Neural cell (in vitro differentiated cells): ENCODE measurements around the gene TSPAN14. TPM values are rescaled to one million over a fixed set of nuclear protein-coding genes. Genes with fewer than 3 reads are reported as not detected.

Source experiments
- H2AFZ ChIP-seq: fragments of 200-600, 300-800 bp; sonication (generic), shearing (Covaris generic); 2 replicates; pipeline ENCODE4 v1.6.0; 2014; ENCODE audit warnings: low read depth, mild to moderate bottlenecking, antibody characterized with exemption, low read length, moderate library complexity
- H3F3A ChIP-seq: fragments of 200-600 bp; shearing (Covaris generic); 2 replicates; pipeline ENCODE4 v1.6.1; 2016; ENCODE audit warnings: mild to moderate bottlenecking, moderate library complexity, mixed read lengths, antibody characterized with exemption, low read length; ENCODE audit not compliant: insufficient read depth, poor library complexity, severe bottlenecking
- H3K27ac ChIP-seq: fragments of 200-600, 300-800 bp; sonication (generic), shearing (Covaris generic); 2 replicates; pipeline ENCODE4 v1.5.1; 2014; ENCODE audit warnings: mild to moderate bottlenecking, low read length, moderate library complexity
- H3K27me3 ChIP-seq: fragments of 300-800, 200-600 bp; sonication (generic), shearing (Covaris generic); 2 replicates; pipeline ENCODE4 v1.6.0; 2014; ENCODE audit warnings: mild to moderate bottlenecking, low read depth, low read length, moderate library complexity; ENCODE audit not compliant: insufficient read depth
- H3K36me3 ChIP-seq: fragments of 300-800, 200-600 bp; sonication (generic), shearing (Covaris generic); 2 replicates; pipeline ENCODE4 v1.5.1; 2014; ENCODE audit warnings: mild to moderate bottlenecking, antibody characterized with exemption, low read length, moderate library complexity; ENCODE audit not compliant: insufficient read depth
- H3K4me2 ChIP-seq: fragments of 300-800, 200-600 bp; sonication (generic), shearing (Covaris generic); 2 replicates; pipeline ENCODE4 v1.6.0; 2014; ENCODE audit warnings: mild to moderate bottlenecking, low read length
- H3K4me3 ChIP-seq: fragments of 300-800, 200-600 bp; sonication (generic), shearing (Covaris generic); 2 replicates; pipeline ENCODE4 v1.5.1; 2014; ENCODE audit warnings: mild to moderate bottlenecking, low read length, moderate library complexity
- H3K79me2 ChIP-seq: fragments of 200-600 bp; shearing (Covaris generic); replicated peaks from 2 replicates; pipeline ENCODE4 v1.6.0; 2014; ENCODE audit warnings: mild to moderate bottlenecking, low read length, moderate library complexity; ENCODE audit not compliant: insufficient read depth
- H3K9ac ChIP-seq: fragments of 300-800, 200-600 bp; sonication (generic), shearing (Covaris generic); 2 replicates; pipeline ENCODE4 v1.6.1; 2016; ENCODE audit warnings: mild to moderate bottlenecking, low read length, mixed read lengths
- H3K9me2 ChIP-seq: fragments of 200-600 bp; shearing (Covaris generic); 2 replicates; pipeline ENCODE4 v1.6.1; 2016; ENCODE audit warnings: mild to moderate bottlenecking, low read length, mixed read lengths; ENCODE audit not compliant: insufficient read depth
- H3K9me3 ChIP-seq: fragments of 200-600, 300-800 bp; sonication (generic), shearing (Covaris generic); 2 replicates; pipeline ENCODE4 v1.6.1; 2016; ENCODE audit warnings: mild to moderate bottlenecking, mixed run types, low read length, moderate library complexity, mixed read lengths
- H4K20me1 ChIP-seq: fragments of 200-600 bp; shearing (Covaris generic); 2 replicates; pipeline ENCODE4 v1.6.1; 2016; ENCODE audit warnings: mild to moderate bottlenecking, mixed run types; ENCODE audit not compliant: insufficient read depth
- CTCF ChIP-seq: fragments of 450-650 bp; IDR thresholded peaks from 2 replicates; pipeline ENCODE4 v1.5.1; 2014; ENCODE audit warnings: antibody characterized with exemption, mild to moderate bottlenecking, moderate library complexity; ENCODE audit not compliant: poor library complexity, severe bottlenecking
- EP300 ChIP-seq: fragments of 450-650 bp; conservative IDR thresholded peaks from 2 replicates; pipeline ENCODE4 v1.6.1; 2014; ENCODE audit warnings: antibody characterized with exemption, mild to moderate bottlenecking, moderate library complexity; ENCODE audit not compliant: poor library complexity, severe bottlenecking
- EZH2 ChIP-seq: fragments of 200-600, 300-800 bp; shearing (Covaris generic), sonication (generic); IDR thresholded peaks from 2 replicates; pipeline ENCODE4 v1.6.1; 2014; ENCODE audit warnings: antibody characterized with exemption, low read length, borderline replicate concordance, mild to moderate bottlenecking; ENCODE audit not compliant: insufficient read depth, poor library complexity, severe bottlenecking
- MXI1 ChIP-seq: fragments of 450-650 bp; conservative IDR thresholded peaks from 2 replicates; pipeline ENCODE4 v1.6.1; 2014; ENCODE audit warnings: antibody characterized with exemption, mild to moderate bottlenecking; ENCODE audit not compliant: poor library complexity, severe bottlenecking
- POLR2AphosphoS5 ChIP-seq: IDR thresholded peaks from 2 replicates; pipeline ENCODE4 v1.6.1; 2012
- RAD21 ChIP-seq: fragments of 450-650 bp; conservative IDR thresholded peaks from 2 replicates; pipeline ENCODE4 v1.6.1; 2014; ENCODE audit warnings: antibody characterized with exemption, mild to moderate bottlenecking, moderate library complexity
- REST ChIP-seq: IDR thresholded peaks from 2 replicates; pipeline ENCODE4 v1.6.1; 2012; ENCODE audit warnings: borderline replicate concordance
- SMC3 ChIP-seq: fragments of 450-650 bp; conservative IDR thresholded peaks from 2 replicates; pipeline ENCODE4 v1.6.1; 2014; ENCODE audit warnings: antibody characterized with exemption, mild to moderate bottlenecking, moderate library complexity; ENCODE audit not compliant: poor library complexity
- TAF1 ChIP-seq: IDR thresholded peaks from 2 replicates; pipeline ENCODE4 v1.6.1; 2012; ENCODE audit warnings: low read depth
- polyA plus RNA-seq: library from polyadenylated mRNA; depleted of rRNA; stranded (reverse); fragments of >200 nt; gene quantifications from 2 replicates; pipeline ENCODE4 v1.2.3, GENCODE V29; 2014

The TSPAN14 gene
- polyA plus RNA-seq, 1 donor from 2014 or later: 26.3 TPM

DNA sequence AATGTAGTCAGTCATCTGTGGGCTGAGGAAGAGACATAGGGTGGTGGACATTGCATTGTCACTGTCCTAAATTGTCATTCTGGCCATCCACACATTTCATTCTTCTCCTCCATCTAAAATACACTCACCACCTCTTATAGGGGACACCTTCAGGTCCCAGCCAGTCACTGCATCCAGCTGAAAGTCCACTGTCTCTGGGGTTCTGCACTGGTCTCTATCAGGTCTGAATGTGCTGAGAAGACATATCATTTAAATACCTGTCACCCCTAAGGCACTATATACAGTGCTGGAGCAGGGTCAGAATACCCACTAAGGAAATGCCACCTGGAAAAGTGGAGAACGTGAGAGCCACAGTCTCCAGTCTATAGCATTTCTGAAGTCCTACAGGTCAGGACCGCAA, 113.2 kb downstream of the TSPAN14 start:
- Histone ChIP-seq H3K9ac (no peak overlapping the region), H3K9me3 (no peaks in the 10 kb centered on the region), H3K9me2 (no peaks in the 10 kb centered on the region), H3K27me3 (no peaks in the 10 kb centered on the region), H2AFZ (no peak overlapping the region), H3K27ac (no peak overlapping the region), H3K36me3 (no peaks in the 10 kb centered on the region), H3K79me2 (no peaks in the 10 kb centered on the region), H3F3A (no peaks in the 10 kb centered on the region), H3K4me2 (no peak overlapping the region), H3K4me3 (no peak overlapping the region), H4K20me1 (no peaks in the 10 kb centered on the region)
- no peak for TF ChIP-seq EZH2
- TF ChIP-seq EP300: no peak
- TF ChIP-seq SMC3: no peak
- no peak for TF ChIP-seq RAD21
- TF ChIP-seq MXI1: no peak
- TF ChIP-seq CTCF: no peak
- no peak for TF ChIP-seq POLR2AphosphoS5
- TF ChIP-seq TAF1: no peak

- no peak overlapping the region for H2AFZ ChIP-seq
- no peaks in the 10 kb centered on the region for H3K79me2 ChIP-seq
- H3K27ac ChIP-seq: no peak overlapping the region
- TF ChIP-seq CTCF: no peak
- TF ChIP-seq REST: no peak
- TF ChIP-seq SMC3: no peak
- no peak for TF ChIP-seq EZH2
- TF ChIP-seq TAF1: no peak
- TF ChIP-seq RAD21: no peak
- no peak for TF ChIP-seq EP300
- TF ChIP-seq MXI1: no peak
- no peaks in the 10 kb centered on the region for H4K20me1 ChIP-seq
- no peaks in the 10 kb centered on the region for H3F3A ChIP-seq
- H3K9me2 ChIP-seq: no peaks in the 10 kb centered on the region
- no peak overlapping the region for H3K4me3 ChIP-seq
- no peak overlapping the region for H3K4me2 ChIP-seq
- no peaks in the 10 kb centered on the region for H3K9me3 ChIP-seq
- no peaks in the 10 kb centered on the region for H3K36me3 ChIP-seq
- H3K27me3 ChIP-seq: no peaks in the 10 kb centered on the region
- H3K9ac ChIP-seq: no peak overlapping the region
These were observed 115.2 kb downstream of the TSPAN14 start for GRCh38 chr10:80569131-80569895.
